ENCODE data around the gene HDAC4. TPM values are rescaled to one million over a fixed set of nuclear protein-coding genes. Genes with fewer than 3 reads are reported as not detected.

HDAC4 gene
- total and polyA plus RNA-seq, 9 of the 15 experiments (the other 6 are each of a cell fraction or from before 2014, with no cell fraction given) = 0.11 to 20.2 (median 4.0) TPM

GRCh38 chr2:239258248-239258647 lies 142.6 kb downstream of the HDAC4 start (continued):
- no peak for TF ChIP-seq HOXB6 (CRISPR knock-in tag; IDR thresholded peaks at IDR 0.05; ENCODE audit: borderline replicate concordance)
- no peak for TF ChIP-seq NCOA2 (IDR thresholded peaks at IDR 0.05; ENCODE audit: partially characterized antibody in 2 of 2)
- no peak for TF ChIP-seq KLF16 (IDR thresholded peaks at IDR 0.05)
- no peak for TF ChIP-seq CREB3L1 (IDR thresholded peaks at IDR 0.05; ENCODE audit: borderline replicate concordance, low read depth)
- peak; percentile 36; the same call in 1 of the 2 replicates for TF ChIP-seq ZNF592 (IDR thresholded peaks at IDR 0.05)
- no peak for TF ChIP-seq CHD7 (IDR thresholded peaks at IDR 0.05; ENCODE audit: low read depth, low read length)
- no peak for TF ChIP-seq CHCHD3 (CRISPR knock-in tag; IDR thresholded peaks at IDR 0.05)
- TF ChIP-seq ZNF253 (CRISPR knock-in tag; conservative IDR thresholded peaks at IDR 0.05) = no peak
- TF ChIP-seq KLF13 (tag; IDR thresholded peaks at IDR 0.05; ENCODE audit: borderline replicate concordance, low read depth) = no peak
- TF ChIP-seq ZNF583 (CRISPR knock-in tag; IDR thresholded peaks at IDR 0.05) = no peak
- TF ChIP-seq IRF2 (CRISPR knock-in tag; IDR thresholded peaks at IDR 0.05) = no peak
- TF ChIP-seq ZNF431 (CRISPR knock-in tag; IDR thresholded peaks at IDR 0.05) = no peak
